ENCODE data around the gene RBM43. TPM values are rescaled to one million over a fixed set of nuclear protein-coding genes. Genes with fewer than 3 reads are reported as not detected.

Gene RBM43
- total RNA-seq, 1 experiment from 2014 or later = 4.0 TPM

DNA sequence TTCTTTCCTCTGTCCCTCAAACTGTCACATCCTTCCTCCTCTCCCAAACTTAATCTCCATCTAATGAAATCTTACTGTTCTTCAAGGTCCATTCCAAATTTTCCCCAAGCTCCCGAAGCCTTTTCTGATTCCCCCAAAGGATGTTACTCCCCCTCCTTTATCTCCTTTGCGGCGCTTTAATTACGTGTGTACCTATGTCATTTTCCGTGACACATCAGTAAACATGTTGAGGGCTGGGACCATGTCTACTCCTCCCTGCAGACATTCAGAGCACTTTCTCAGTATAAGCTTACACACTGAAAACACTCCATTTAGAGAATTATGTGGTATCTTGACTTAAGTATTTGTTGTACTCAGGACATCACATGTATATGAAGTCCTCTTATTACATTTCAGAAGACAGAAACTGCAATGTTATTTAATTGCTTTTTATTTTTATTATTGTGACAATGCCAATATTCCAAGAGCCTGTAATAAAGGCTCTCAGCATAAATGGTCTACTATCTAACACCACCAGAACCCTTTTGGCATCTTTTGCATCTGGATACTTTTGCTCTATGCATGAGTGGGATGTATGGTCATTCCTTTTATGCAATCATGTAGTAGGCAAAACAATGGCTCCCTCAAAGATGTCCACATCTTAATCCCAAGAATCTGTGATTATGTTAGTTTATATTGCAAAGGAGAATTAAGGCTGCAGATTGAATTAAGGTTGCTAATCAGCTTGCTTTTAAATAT lies 26.0 kb upstream of the RBM43 start:
- CTCF ChIA-PET = no interaction called here
- no peak for DNase-seq (ENCODE audit: low spot score)
- TF ChIP-seq, protein P1, sequence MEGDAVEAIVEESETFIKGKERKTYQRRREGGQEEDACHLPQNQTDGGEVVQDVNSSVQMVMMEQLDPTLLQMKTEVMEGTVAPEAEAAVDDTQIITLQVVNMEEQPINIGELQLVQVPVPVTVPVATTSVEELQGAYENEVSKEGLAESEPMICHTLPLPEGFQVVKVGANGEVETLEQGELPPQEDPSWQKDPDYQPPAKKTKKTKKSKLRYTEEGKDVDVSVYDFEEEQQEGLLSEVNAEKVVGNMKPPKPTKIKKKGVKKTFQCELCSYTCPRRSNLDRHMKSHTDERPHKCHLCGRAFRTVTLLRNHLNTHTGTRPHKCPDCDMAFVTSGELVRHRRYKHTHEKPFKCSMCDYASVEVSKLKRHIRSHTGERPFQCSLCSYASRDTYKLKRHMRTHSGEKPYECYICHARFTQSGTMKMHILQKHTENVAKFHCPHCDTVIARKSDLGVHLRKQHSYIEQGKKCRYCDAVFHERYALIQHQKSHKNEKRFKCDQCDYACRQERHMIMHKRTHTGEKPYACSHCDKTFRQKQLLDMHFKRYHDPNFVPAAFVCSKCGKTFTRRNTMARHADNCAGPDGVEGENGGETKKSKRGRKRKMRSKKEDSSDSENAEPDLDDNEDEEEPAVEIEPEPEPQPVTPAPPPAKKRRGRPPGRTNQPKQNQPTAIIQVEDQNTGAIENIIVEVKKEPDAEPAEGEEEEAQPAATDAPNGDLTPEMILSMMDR (conservative IDR thresholded peaks at IDR 0.05; ENCODE audit: low read depth, low read length) = no peak
- no peak for TF ChIP-seq EZH2 (IDR thresholded peaks at IDR 0.05; ENCODE audit: borderline replicate concordance, low read depth, low read length, poor library complexity, severe bottlenecking)
- BruUV-seq (replicated peaks) = TSS peak; percentile 36
- Histone ChIP-seq H3K4me3 (ENCODE audit: low read depth, low read length, poor library complexity, severe bottlenecking) (no peak overlapping the region), H3K27me3 (replicated peaks; ENCODE audit: insufficient read depth, low read depth, low read length, poor library complexity) (no peaks in the 10 kb centered on the region), H3K36me3 (ENCODE audit: insufficient read depth, low read length, poor library complexity, severe bottlenecking) (peaks cover 31% of the 10 kb centered on the region), H3K27ac (ENCODE audit: low read depth, low read length, poor library complexity, severe bottlenecking) (peak overlapping the region; percentile 95), H3K9me3 (ENCODE audit: low read depth, low read length, poor library complexity, severe bottlenecking) (no peaks in the 10 kb centered on the region), H3K4me1 (ENCODE audit: insufficient read depth, low read length, poor library complexity, severe bottlenecking) (peaks cover 35% of the 10 kb centered on the region)
- intact Hi-C loops (cut with micrococcal nuclease; ENCODE audit: unreplicated experiment) = no loop called here
- POLR2A ChIA-PET (ENCODE audit: low non-redundant PET) = no interaction called here

DNA sequence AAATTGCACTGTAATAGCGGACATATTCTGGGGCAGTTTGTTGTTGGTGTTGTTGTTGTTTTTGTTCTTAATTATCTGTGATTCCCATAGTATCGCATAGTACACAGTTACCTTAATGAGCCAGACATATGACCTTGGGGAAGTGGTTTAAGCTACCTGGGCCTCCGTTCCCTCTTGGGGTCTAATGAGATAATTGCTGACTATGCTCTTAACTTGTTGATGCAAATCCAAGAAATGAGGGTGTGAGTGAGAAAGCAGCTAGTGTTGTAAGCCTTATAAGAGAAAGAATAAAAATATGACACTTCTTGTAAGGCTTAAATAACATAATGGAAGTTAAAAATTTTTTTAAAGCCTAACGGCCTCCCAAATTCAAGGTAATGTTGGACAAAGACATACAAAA lies 20.7 kb upstream of the RBM43 start:
- no peaks in the 10 kb centered on the region for H3K9me3 ChIP-seq (ENCODE audit: low read depth, low read length, poor library complexity, severe bottlenecking)
- no peaks in the 10 kb centered on the region for H3K4me1 ChIP-seq (ENCODE audit: insufficient read depth, low read length, poor library complexity, severe bottlenecking)
- BruUV-seq (replicated peaks) = no TSS peak
- CTCF ChIA-PET = no interaction called here
- no peak for DNase-seq (ENCODE audit: low spot score)
- no peak overlapping the region for H3K27ac ChIP-seq (ENCODE audit: low read depth, low read length, poor library complexity, severe bottlenecking)
- H3K4me3 ChIP-seq (ENCODE audit: low read depth, low read length, poor library complexity, severe bottlenecking) = no peak overlapping the region
- POLR2A ChIA-PET (ENCODE audit: low non-redundant PET) = no interaction called here
- intact Hi-C loops (cut with micrococcal nuclease; ENCODE audit: unreplicated experiment) = loop anchor here (5.0 kb wide), 1 partner anchor 150 kb away; no protein-coding TSS in a partner anchor
- no peak for TF ChIP-seq EZH2 (IDR thresholded peaks at IDR 0.05; ENCODE audit: borderline replicate concordance, low read depth, low read length, poor library complexity, severe bottlenecking)
- TF ChIP-seq, protein P1 (conservative IDR thresholded peaks at IDR 0.05; ENCODE audit: low read depth, low read length) = no peak
- no peaks in the 10 kb centered on the region for H3K27me3 ChIP-seq (replicated peaks; ENCODE audit: insufficient read depth, low read depth, low read length, poor library complexity)
- peaks cover 61% of the 10 kb centered on the region for H3K36me3 ChIP-seq (ENCODE audit: insufficient read depth, low read length, poor library complexity, severe bottlenecking)

GRCh38 chr2:151280271-151280670 lies 18.6 kb upstream of the RBM43 start:
- TF ChIP-seq, protein P1 (conservative IDR thresholded peaks at IDR 0.05; ENCODE audit: low read depth, low read length) = no peak
- TF ChIP-seq EZH2 (IDR thresholded peaks at IDR 0.05; ENCODE audit: borderline replicate concordance, low read depth, low read length, poor library complexity, severe bottlenecking) = no peak
- ChIA-PET POLR2A (ENCODE audit: low non-redundant PET) (interaction anchor here (0.6 kb wide), 1 partner anchor 179 kb away, joined by 3 read pairs; no protein-coding TSS in a partner anchor), CTCF (no interaction called here)
- Histone ChIP-seq H3K27me3 (replicated peaks; ENCODE audit: insufficient read depth, low read depth, low read length, poor library complexity) (no peaks in the 10 kb centered on the region), H3K4me3 (ENCODE audit: low read depth, low read length, poor library complexity, severe bottlenecking) (no peak overlapping the region), H3K27ac (ENCODE audit: low read depth, low read length, poor library complexity, severe bottlenecking) (no peak overlapping the region), H3K9me3 (ENCODE audit: low read depth, low read length, poor library complexity, severe bottlenecking) (no peaks in the 10 kb centered on the region), H3K4me1 (ENCODE audit: insufficient read depth, low read length, poor library complexity, severe bottlenecking) (no peaks in the 10 kb centered on the region), H3K36me3 (ENCODE audit: insufficient read depth, low read length, poor library complexity, severe bottlenecking) (peaks cover 78% of the 10 kb centered on the region)
- no peak for DNase-seq (ENCODE audit: low spot score)
- intact Hi-C loops (cut with micrococcal nuclease; ENCODE audit: unreplicated experiment) = loop anchor here (5.0 kb wide), 1 partner anchor 152 kb away; no protein-coding TSS in a partner anchor
- no TSS peak for BruUV-seq (replicated peaks)

Measured in A673 (cell line).